ENCODE data around the gene MYL12A. TPM values are rescaled to one million over a fixed set of nuclear protein-coding genes. Genes with fewer than 3 reads are reported as not detected.

MYL12A gene
- total RNA-seq, 1 experiment from 2014 or later = 648 TPM

GRCh38 chr18:3281456-3282400 is 34.1 kb downstream of the MYL12A start:
- peak; percentile 82 for DNase-seq (ENCODE audit: low read depth)

DNA sequence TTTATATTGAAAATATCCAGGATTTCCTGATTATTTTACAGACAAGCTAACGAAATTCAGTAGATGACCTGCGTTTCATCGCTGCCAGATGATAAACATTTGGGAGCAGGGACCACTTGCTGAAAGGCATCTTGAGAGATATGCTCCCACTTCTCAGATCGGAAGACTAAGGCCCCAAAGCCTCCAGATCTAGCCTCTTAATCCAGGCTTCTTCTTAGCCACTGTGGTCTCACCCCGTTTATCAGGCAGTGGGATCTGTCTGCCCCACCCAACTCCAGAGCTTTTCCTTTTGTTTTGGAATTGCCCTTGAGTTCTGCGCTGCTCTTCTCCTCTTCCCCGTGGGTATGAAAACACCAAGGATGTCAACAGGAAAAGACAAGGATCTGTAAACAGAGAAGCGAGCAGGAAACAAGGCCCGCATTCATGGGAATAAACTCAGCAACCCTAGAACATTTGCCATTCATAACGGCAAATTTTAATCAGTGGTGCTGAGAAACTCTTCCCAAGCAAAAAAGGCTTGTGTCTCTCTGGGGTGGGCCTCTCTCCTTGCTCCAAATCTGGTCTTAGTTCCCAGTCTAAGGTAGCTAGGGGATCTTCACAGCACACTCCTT is 35.8 kb downstream of the MYL12A start:
- no peak for DNase-seq (ENCODE audit: low read depth)

GRCh38 chr18:3283908-3284307 is 36.3 kb downstream of the MYL12A start:
- no peak for DNase-seq (ENCODE audit: low read depth)

- DNase-seq (ENCODE audit: low read depth) = no peak
Measured at GRCh38 chr18:3284501-3284900, 36.9 kb downstream of the MYL12A start.

DNA sequence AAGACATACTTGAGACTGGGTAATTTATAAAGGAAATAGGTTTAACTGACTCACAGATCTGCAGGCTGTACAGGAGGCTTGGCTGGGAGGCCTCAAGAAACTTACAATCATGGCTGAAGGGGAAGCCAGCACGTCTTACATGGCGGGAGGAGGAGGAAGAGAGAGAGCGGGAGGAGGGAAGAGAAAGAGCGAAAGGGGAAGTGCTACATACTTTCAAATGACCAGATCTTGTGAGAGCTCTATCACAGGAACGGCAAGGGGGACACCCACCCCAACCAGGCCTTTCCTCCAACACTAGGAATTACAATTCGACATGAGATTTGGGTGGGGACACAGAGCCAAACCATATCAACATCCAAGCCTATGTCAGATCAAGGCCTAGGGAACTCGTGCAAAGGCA is 38.6 kb downstream of the MYL12A start:
- DNase-seq (ENCODE audit: low read depth) = no peak

DNA sequence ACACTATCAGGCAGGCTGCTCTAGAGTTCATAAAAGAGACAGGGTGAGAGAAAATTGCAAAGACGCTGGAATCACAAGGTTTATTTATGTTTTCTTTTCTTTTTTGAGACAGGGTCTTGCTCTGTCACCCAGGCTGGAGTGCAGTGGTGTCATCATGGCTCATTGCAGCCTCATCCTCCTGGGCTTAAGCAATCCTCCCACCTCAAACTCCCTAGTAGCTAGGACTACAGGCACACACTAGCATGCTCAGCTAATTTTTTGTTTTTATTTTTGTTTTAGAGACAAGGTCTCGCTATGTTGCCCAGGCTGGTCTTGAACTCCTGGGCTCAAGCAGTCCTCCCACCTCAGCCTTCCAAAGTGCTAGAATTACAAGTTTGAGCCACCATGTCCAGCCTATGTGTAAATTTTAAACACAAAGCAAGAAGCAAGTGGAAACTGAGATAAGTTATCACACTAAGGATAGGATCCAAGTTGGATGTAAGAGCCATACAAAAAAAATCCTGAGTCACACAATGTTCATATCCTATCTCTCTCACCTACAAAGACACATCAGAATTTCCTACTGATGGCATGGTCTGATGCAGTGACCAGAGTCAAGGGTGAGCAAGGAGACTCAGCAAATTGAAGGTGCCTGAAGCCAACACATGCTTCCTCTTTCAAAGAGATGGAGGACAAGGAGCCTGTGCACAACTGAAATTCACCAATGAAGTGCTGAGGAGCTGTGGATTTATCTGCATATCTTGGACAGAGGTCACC is 45.8 kb downstream of the MYL12A start:
- DNase-seq (ENCODE audit: low read depth) = no peak

- peak; percentile 64 for DNase-seq (ENCODE audit: low read depth)
Measured at GRCh38 chr18:3294435-3295080, 47.0 kb downstream of the MYL12A start.

DNA sequence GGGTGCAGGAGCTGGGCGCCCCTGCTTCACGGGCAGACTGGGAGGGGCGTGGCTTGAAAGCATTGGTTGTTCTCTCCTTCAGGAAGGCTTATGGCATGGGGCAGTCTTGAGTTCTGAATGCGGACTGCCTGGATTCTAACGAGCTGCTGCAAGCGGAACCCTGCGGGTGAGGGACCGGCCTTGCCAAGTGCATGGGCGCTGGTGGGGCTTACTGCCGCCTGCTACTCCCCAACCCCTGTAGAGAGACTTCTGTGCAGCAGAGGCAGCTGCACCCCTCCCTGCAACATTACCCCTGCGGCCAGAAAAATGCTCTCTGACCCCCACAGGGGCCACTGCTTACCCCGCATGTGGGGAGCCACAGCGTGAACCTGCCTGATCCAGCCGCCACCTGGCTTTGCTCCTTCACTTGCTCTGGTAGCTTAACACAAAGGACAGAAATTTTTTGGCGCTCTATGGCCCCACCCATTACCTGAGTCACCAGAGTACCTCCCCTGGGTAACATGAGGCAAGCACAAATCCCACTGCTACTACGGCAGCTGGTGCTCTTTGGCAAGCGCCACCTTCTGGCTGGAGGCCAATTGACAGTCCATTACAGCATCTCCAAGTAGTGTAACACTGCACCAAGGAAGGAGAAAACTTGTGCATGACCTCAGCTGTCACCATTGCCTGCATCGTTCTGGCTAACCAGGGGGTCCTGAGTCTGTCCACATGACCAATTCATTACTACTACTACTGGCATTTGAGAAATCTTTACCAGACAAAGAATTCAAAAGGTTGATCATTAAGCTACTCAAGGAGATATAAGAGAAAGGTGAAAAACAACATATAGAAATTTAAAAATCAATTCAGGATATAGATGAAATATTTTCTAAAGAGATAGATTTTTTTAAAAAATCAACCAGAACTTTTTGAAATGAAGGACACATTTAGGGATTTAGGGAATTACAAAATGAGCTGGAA is 49.7 kb downstream of the MYL12A start:
- DNase-seq (ENCODE audit: low read depth) = peak; percentile 85

DNA sequence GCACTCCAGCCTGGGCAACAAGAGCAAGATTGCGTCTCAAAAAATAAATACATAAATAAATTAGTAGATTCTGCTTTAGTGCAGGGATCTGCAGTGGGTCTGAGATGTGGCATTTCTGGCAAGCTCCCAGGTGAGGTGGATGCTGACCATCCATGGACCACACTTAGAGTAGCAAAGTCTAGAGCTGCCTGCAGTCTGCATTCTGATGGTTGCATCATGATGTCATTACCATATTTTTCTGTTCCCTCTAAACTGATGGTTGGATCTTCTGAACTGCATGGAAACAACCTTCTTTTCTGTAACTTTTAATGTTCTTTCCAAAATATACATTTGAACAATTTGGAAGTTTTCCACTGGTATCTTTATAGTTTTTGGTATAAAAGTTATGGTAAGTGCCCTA is 57.2 kb downstream of the MYL12A start:
- no peak for DNase-seq (ENCODE audit: low read depth)

DNA sequence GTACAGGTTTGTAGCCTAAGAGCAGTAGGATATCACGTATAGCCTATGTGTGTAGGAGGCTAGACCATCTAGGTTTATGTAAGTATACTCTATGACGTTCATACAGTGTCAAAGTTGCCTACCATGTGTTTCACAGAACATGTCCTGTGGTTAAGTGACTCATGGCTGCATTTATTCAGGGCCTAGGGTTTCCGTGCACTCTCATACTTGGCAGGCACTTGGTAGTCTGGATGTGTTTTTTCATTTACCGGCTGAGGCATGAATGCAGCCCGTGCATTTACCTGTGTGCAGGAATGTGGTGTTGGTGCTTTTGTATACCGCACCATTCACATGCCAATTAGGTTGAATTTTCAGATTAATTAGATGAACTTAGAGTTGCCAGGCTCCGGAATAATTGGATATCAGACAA is 57.8 kb downstream of the MYL12A start:
- DNase-seq (ENCODE audit: low read depth) = peak; percentile 92

Other genes with a start within 250 kb of the MYL12A start
- 38.9 and 42.0 TPM in 2 replicates for gene LPIN2, start 234.7 kb upstream of the MYL12A start, total RNA-seq (2014; rRNA removed)
- gene MYOM1, start 27.8 kb upstream of the MYL12A start, total RNA-seq (2014; rRNA removed) = under 0.01 and 0.06 TPM in 2 replicates
- gene MYL12B, start 14.3 kb downstream of the MYL12A start, total RNA-seq (2014; rRNA removed) = 378 and 399 TPM in 2 replicates
- 114 and 115 TPM in 2 replicates for gene TGIF1, start 202.4 kb downstream of the MYL12A start, total RNA-seq (2014; rRNA removed)